ENCODE measurements around the gene KBTBD4. TPM values are rescaled to one million over a fixed set of nuclear protein-coding genes. Genes with fewer than 3 reads are reported as not detected.

The KBTBD4 gene
- total RNA-seq, 1 experiment from 2014 or later = 12.3 TPM

DNA sequence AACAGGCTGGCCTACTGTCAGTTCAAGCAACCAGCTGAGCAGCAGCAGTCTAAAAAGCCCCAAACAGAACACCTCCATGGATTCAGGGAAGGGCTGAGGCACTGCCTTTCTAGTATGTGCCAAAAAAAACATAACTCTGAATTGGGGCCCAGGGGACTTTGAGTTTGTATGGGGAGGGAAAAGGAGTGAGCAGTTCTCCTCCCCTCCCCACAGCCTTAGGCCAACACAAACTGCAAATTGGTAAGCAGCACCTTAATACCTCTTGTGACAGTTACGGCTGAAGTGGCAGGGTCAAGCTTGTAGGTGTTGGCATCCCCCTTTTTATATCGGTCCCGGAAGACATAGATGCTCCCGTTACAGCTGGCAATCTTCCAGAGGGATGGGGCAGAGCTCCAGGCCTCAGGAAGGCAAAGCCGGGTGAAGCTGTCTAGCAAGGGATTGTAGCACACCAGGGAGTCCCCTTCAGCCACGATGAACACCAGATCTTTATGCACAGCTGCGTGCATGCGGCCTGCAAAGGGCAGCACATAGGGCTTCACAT, 6.0 kb downstream of the KBTBD4 start:
- ChIA-PET POLR2A (interaction anchor here (0.6 kb wide), 1 partner anchor 36 kb away, joined by 7 read pairs; no protein-coding TSS in a partner anchor), CTCF (no interaction called here)
- ATAC-seq (no peak), DNase-seq (ENCODE audit: low spot score) (no peak)
- Mint-ChIP-seq H3K27ac (no peak overlapping the region), H3K27me3 (ENCODE audit: low read depth) (no peaks in the 10 kb centered on the region), H3K9me3 (no peaks in the 10 kb centered on the region), H3K36me3 (peaks cover 67% of the 10 kb centered on the region), H3K4me1 (peaks cover 8% of the 10 kb centered on the region), H3K4me3 (no peak overlapping the region)
- TF ChIP-seq ZNF416 (CRISPR knock-in tag; IDR thresholded peaks at IDR 0.05) = no peak

DNA sequence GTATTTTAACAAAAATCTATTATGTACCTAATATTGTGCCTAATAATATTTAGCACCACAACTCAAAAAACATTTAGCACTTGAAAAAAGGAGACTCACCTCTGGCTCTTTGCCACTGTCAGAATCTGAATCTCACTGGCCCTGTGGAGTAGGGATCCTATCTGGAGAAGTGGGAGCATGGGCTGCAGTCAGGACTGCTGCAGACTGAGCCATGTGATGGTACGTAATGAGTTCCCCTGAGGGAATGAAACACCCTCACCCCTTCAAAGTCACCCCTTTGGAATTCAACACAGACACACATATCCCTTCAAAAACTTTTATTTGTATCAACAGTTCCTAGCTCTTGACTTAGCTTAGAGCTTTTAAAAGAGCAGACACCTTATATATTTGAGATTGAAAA, 6.9 kb downstream of the KBTBD4 start:
- H3K4me3 Mint-ChIP-seq = no peak overlapping the region
- H3K4me1 Mint-ChIP-seq = peaks cover under 1% of the 10 kb centered on the region; the same call in 1 of the 2 replicates
- H3K27ac Mint-ChIP-seq = no peak overlapping the region
- DNase-seq (ENCODE audit: low spot score) (no peak), ATAC-seq (no peak)
- TF ChIP-seq NFE2L1 (CRISPR knock-in tag; IDR thresholded peaks at IDR 0.05) (no peak), JUN (CRISPR knock-in tag; IDR thresholded peaks at IDR 0.05) (no peak), CBFB (CRISPR knock-in tag; IDR thresholded peaks at IDR 0.05; ENCODE audit: low read depth) (no peak), ATF1 (CRISPR knock-in tag; IDR thresholded peaks at IDR 0.05) (no peak), ZNF416 (CRISPR knock-in tag; IDR thresholded peaks at IDR 0.05) (no peak)
- TF ChIP-seq, protein P1, sequence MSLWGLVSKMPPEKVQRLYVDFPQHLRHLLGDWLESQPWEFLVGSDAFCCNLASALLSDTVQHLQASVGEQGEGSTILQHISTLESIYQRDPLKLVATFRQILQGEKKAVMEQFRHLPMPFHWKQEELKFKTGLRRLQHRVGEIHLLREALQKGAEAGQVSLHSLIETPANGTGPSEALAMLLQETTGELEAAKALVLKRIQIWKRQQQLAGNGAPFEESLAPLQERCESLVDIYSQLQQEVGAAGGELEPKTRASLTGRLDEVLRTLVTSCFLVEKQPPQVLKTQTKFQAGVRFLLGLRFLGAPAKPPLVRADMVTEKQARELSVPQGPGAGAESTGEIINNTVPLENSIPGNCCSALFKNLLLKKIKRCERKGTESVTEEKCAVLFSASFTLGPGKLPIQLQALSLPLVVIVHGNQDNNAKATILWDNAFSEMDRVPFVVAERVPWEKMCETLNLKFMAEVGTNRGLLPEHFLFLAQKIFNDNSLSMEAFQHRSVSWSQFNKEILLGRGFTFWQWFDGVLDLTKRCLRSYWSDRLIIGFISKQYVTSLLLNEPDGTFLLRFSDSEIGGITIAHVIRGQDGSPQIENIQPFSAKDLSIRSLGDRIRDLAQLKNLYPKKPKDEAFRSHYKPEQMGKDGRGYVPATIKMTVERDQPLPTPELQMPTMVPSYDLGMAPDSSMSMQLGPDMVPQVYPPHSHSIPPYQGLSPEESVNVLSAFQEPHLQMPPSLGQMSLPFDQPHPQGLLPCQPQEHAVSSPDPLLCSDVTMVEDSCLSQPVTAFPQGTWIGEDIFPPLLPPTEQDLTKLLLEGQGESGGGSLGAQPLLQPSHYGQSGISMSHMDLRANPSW (CRISPR knock-in tag; conservative IDR thresholded peaks at IDR 0.05; ENCODE audit: low read depth) = no peak
- TF ChIP-seq, protein P2, sequence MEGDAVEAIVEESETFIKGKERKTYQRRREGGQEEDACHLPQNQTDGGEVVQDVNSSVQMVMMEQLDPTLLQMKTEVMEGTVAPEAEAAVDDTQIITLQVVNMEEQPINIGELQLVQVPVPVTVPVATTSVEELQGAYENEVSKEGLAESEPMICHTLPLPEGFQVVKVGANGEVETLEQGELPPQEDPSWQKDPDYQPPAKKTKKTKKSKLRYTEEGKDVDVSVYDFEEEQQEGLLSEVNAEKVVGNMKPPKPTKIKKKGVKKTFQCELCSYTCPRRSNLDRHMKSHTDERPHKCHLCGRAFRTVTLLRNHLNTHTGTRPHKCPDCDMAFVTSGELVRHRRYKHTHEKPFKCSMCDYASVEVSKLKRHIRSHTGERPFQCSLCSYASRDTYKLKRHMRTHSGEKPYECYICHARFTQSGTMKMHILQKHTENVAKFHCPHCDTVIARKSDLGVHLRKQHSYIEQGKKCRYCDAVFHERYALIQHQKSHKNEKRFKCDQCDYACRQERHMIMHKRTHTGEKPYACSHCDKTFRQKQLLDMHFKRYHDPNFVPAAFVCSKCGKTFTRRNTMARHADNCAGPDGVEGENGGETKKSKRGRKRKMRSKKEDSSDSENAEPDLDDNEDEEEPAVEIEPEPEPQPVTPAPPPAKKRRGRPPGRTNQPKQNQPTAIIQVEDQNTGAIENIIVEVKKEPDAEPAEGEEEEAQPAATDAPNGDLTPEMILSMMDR (IDR thresholded peaks at IDR 0.05) = no peak
- TF ChIP-seq, protein P3, sequence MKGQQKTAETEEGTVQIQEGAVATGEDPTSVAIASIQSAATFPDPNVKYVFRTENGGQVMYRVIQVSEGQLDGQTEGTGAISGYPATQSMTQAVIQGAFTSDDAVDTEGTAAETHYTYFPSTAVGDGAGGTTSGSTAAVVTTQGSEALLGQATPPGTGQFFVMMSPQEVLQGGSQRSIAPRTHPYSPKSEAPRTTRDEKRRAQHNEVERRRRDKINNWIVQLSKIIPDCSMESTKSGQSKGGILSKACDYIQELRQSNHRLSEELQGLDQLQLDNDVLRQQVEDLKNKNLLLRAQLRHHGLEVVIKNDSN (CRISPR knock-in tag; IDR thresholded peaks at IDR 0.05) = no peak
- no peaks in the 10 kb centered on the region for H3K27me3 Mint-ChIP-seq (ENCODE audit: low read depth)
- peaks cover 63% of the 10 kb centered on the region for H3K36me3 Mint-ChIP-seq
- CTCF ChIA-PET = no interaction called here
- POLR2A ChIA-PET = no interaction called here
- H3K9me3 Mint-ChIP-seq = no peaks in the 10 kb centered on the region

DNA sequence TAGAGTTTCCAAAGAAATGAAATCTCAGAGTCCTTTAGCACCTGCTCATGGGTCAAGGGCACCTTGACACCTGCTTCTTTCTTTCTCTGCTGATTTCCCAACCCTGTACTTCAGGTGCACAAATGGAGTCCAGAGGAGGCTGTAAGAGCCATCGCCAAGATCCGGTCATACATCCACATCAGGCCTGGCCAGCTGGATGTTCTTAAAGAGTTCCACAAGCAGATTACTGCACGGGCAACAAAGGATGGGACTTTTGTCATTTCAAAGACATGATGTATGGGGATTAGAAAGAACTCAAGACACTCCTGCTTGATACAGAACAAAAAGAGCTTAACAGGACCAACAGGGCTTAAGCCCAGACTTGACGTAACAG, 7.4 kb downstream of the KBTBD4 start:
- ATAC-seq (no peak), DNase-seq (ENCODE audit: low spot score) (no peak)
- Mint-ChIP-seq H3K36me3 (peaks cover 62% of the 10 kb centered on the region), H3K27ac (no peak overlapping the region), H3K9me3 (no peaks in the 10 kb centered on the region), H3K4me3 (no peak overlapping the region), H3K27me3 (ENCODE audit: low read depth) (no peaks in the 10 kb centered on the region), H3K4me1 (peaks cover 6% of the 10 kb centered on the region)
- ChIA-PET CTCF (interaction anchor here (1.1 kb wide), 1 partner anchor 18 kb away, joined by 3 read pairs; no protein-coding TSS in a partner anchor), POLR2A (no interaction called here)
- no peak for TF ChIP-seq FOXP1 (CRISPR knock-in tag; IDR thresholded peaks at IDR 0.05; ENCODE audit: borderline replicate concordance)
- TF ChIP-seq, protein P4, sequence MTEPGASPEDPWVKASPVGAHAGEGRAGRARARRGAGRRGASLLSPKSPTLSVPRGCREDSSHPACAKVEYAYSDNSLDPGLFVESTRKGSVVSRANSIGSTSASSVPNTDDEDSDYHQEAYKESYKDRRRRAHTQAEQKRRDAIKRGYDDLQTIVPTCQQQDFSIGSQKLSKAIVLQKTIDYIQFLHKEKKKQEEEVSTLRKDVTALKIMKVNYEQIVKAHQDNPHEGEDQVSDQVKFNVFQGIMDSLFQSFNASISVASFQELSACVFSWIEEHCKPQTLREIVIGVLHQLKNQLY (CRISPR knock-in tag; IDR thresholded peaks at IDR 0.05) = no peak
- TF ChIP-seq, protein P5, sequence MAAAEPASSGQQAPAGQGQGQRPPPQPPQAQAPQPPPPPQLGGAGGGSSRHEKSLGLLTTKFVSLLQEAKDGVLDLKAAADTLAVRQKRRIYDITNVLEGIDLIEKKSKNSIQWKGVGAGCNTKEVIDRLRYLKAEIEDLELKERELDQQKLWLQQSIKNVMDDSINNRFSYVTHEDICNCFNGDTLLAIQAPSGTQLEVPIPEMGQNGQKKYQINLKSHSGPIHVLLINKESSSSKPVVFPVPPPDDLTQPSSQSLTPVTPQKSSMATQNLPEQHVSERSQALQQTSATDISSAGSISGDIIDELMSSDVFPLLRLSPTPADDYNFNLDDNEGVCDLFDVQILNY (CRISPR knock-in tag; IDR thresholded peaks at IDR 0.05) = no peak
- no peak for TF ChIP-seq SP1 (CRISPR knock-in tag; conservative IDR thresholded peaks at IDR 0.05)
- TF ChIP-seq, protein P6, sequence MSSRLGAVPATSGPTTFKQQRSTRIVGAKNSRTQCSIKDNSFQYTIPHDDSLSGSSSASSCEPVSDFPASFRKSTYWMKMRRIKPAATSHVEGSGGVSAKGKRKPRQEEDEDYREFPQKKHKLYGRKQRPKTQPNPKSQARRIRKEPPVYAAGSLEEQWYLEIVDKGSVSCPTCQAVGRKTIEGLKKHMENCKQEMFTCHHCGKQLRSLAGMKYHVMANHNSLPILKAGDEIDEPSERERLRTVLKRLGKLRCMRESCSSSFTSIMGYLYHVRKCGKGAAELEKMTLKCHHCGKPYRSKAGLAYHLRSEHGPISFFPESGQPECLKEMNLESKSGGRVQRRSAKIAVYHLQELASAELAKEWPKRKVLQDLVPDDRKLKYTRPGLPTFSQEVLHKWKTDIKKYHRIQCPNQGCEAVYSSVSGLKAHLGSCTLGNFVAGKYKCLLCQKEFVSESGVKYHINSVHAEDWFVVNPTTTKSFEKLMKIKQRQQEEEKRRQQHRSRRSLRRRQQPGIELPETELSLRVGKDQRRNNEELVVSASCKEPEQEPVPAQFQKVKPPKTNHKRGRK (CRISPR knock-in tag; IDR thresholded peaks at IDR 0.05; ENCODE audit: borderline replicate concordance) = no peak
- TF ChIP-seq, protein P7, sequence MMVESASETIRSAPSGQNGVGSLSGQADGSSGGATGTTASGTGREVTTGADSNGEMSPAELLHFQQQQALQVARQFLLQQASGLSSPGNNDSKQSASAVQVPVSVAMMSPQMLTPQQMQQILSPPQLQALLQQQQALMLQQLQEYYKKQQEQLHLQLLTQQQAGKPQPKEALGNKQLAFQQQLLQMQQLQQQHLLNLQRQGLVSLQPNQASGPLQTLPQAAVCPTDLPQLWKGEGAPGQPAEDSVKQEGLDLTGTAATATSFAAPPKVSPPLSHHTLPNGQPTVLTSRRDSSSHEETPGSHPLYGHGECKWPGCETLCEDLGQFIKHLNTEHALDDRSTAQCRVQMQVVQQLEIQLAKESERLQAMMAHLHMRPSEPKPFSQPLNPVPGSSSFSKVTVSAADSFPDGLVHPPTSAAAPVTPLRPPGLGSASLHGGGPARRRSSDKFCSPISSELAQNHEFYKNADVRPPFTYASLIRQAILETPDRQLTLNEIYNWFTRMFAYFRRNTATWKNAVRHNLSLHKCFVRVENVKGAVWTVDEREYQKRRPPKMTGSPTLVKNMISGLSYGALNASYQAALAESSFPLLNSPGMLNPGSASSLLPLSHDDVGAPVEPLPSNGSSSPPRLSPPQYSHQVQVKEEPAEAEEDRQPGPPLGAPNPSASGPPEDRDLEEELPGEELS (CRISPR knock-in tag; IDR thresholded peaks at IDR 0.05) = no peak
- TF ChIP-seq TP53 (CRISPR knock-in tag; IDR thresholded peaks at IDR 0.05) = no peak
- TF ChIP-seq TEAD1 (CRISPR knock-in tag; IDR thresholded peaks at IDR 0.05) = no peak
- TF ChIP-seq, protein P8, sequence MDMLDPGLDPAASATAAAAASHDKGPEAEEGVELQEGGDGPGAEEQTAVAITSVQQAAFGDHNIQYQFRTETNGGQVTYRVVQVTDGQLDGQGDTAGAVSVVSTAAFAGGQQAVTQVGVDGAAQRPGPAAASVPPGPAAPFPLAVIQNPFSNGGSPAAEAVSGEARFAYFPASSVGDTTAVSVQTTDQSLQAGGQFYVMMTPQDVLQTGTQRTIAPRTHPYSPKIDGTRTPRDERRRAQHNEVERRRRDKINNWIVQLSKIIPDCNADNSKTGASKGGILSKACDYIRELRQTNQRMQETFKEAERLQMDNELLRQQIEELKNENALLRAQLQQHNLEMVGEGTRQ (CRISPR knock-in tag; IDR thresholded peaks at IDR 0.05) = no peak
- no peak for TF ChIP-seq SMAD3 (CRISPR knock-in tag; IDR thresholded peaks at IDR 0.05; ENCODE audit: borderline replicate concordance)
- no peak for TF ChIP-seq FOXK1 (CRISPR knock-in tag; IDR thresholded peaks at IDR 0.05)

All from WTC11 (cell line).